ENCODE measurements around the gene SHOX.

GRCh38 chrX:643241-643595 lies 12.6 kb downstream of the SHOX start:
- no peak for TF ChIP-seq CTCF (IDR thresholded peaks at IDR 0.05; ENCODE audit: low read depth, low read length, poor library complexity, severe bottlenecking)
- TF ChIP-seq EZH2phosphoT487 (IDR thresholded peaks at IDR 0.05; ENCODE audit: borderline replicate concordance, low read length), result no peak

Measured in DOHH2 (cell line).